ENCODE results near the gene SNX18. TPM values are rescaled to one million over a fixed set of nuclear protein-coding genes. Genes with fewer than 3 reads are reported as not detected.

Gene SNX18
- total RNA-seq, 1 donor from 2014 or later: 16.2 TPM

GRCh38 chr5:54580997-54581811 is 63.6 kb downstream of the SNX18 start:
- no peak for ATAC-seq

- no peak for ATAC-seq
Observed at GRCh38 chr5:54581831-54582548, 64.4 kb downstream of the SNX18 start.

- ATAC-seq: no peak
Observed at GRCh38 chr5:54586336-54586735, 68.8 kb downstream of the SNX18 start.

- no peak for ATAC-seq
Observed at GRCh38 chr5:54589786-54590185, 72.2 kb downstream of the SNX18 start.

GRCh38 chr5:54590824-54591223 is 73.3 kb downstream of the SNX18 start:
- no peak for ATAC-seq

- no peak for ATAC-seq
Observed at GRCh38 chr5:54593779-54594178, 76.2 kb downstream of the SNX18 start.

- ATAC-seq: no peak
Observed at GRCh38 chr5:54594181-54594580, 76.6 kb downstream of the SNX18 start.

- no peak for ATAC-seq
Observed at GRCh38 chr5:54595721-54596120, 78.2 kb downstream of the SNX18 start.

Other genes with a start within 250 kb of the SNX18 start
- 10.1 TPM for gene ARL15, start 207.2 kb upstream of the SNX18 start, total RNA-seq
- gene HSPB3, start 62.1 kb upstream of the SNX18 start, total RNA-seq: not detected